Liver (tissue), 3 donors: ENCODE results near the gene LRP11.

Experiments used
- ATF3 ChIP-seq: IDR thresholded peaks from 2 replicates; pipeline ENCODE4 v1.6.1; 2016; ENCODE audit warnings: antibody characterized with exemption
- CTCF ChIP-seq: fragments of 150-350 bp; IDR thresholded peaks from 2 replicates; pipeline ENCODE4 v1.5.1; 2017; ENCODE audit warnings: improper control_type of control experiment, low read depth, low read length; ENCODE audit not compliant: missing input control
- HNF4A ChIP-seq, 2 donors: conservative IDR thresholded peaks; 2 replicates each; pipeline ENCODE4 v1.6.1; 2016; ENCODE audit warnings: antibody characterized with exemption in 2 of 2, mild to moderate bottlenecking in 2 of 2
- RAD21 ChIP-seq, 2 donors: IDR thresholded peaks; 2 replicates each; pipeline ENCODE4 v1.6.1; 2016; ENCODE audit warnings: antibody characterized with exemption in 2 of 2, mild to moderate bottlenecking in 2 of 2
- REST ChIP-seq: IDR thresholded peaks from 2 replicates; pipeline ENCODE4 v1.6.1; 2016; ENCODE audit warnings: antibody characterized with exemption, mild to moderate bottlenecking
- TAF1 ChIP-seq: conservative IDR thresholded peaks from 2 replicates; pipeline ENCODE4 v1.6.1; 2016; ENCODE audit warnings: antibody characterized with exemption, mild to moderate bottlenecking
- donor health status: healthy.
- donor health status: healthy.

GRCh38 chr6:149862922-149863697, 1.0 kb downstream of the LRP11 start:
- TF ChIP-seq CTCF (no peak), TAF1 (no peak), HNF4A (conservative IDR thresholded peaks at IDR 0.05) (no peak), REST (no peak), RAD21 (IDR thresholded peaks at IDR 0.05) (no peak), ATF3 (no peak)
